GM23338 (cell line): ENCODE data around the gene SPON2.

ENCODE experiments used
- CREB1 ChIP-seq: fragments of 250-450 bp; sonication (Bioruptor Pico); IDR thresholded peaks from 2 replicates; pipeline ENCODE4 v1.5.0; 2020; ENCODE audit warnings: low read depth, mild to moderate bottlenecking, moderate library complexity
- CTCF ChIP-seq, 2 experiments: fragments of 200-600 bp in 1 of 2; sonication (generic) in 1 of 2; conservative IDR thresholded peaks; 2 replicates each; pipeline versions ENCODE4 v1.5.1 to v1.6.1; 2016 to 2017; ENCODE audit warnings: antibody characterized with exemption in 2 of 2, low read depth in 2 of 2, mild to moderate bottlenecking in 2 of 2, moderate library complexity in 1 of 2
- EZH2 ChIP-seq: fragments of 200-600 bp; sonication (generic); IDR thresholded peaks from one replicate; pipeline ENCODE4 v1.8.0; 2017; ENCODE audit warnings: antibody characterized with exemption, mild to moderate bottlenecking, low read depth; ENCODE audit not compliant: unreplicated experiment
- EZH2phosphoT487 ChIP-seq: fragments of 200-600 bp; sonication (generic); IDR thresholded peaks from one replicate; pipeline ENCODE4 v1.8.1; 2018; ENCODE audit warnings: antibody characterized with exemption; ENCODE audit not compliant: unreplicated experiment
- NANOG ChIP-seq: IDR thresholded peaks from 2 replicates; pipeline ENCODE4 v1.6.1; 2016; ENCODE audit warnings: antibody characterized with exemption, borderline replicate concordance
- POLR2AphosphoS5 ChIP-seq: IDR thresholded peaks from 2 replicates; pipeline ENCODE4 v1.6.1; 2016; ENCODE audit warnings: antibody characterized with exemption, low read depth
- ZNF331 ChIP-seq: fragments of 250-450 bp; sonication (Bioruptor Pico); IDR thresholded peaks from 2 replicates; pipeline ENCODE4 v1.5.0; 2020; ENCODE audit warnings: low read depth, mild to moderate bottlenecking, moderate library complexity
- TF ChIP-seq, protein P1 (sequence below): IDR thresholded peaks from 2 replicates; pipeline ENCODE4 v1.6.1; 2016; ENCODE audit warnings: antibody characterized with exemption
- TF ChIP-seq, protein P2 (sequence below): IDR thresholded peaks from one replicate; pipeline ENCODE4 v1.6.1; 2018; ENCODE audit warnings: antibody characterized with exemption; ENCODE audit not compliant: unreplicated experiment
- TF ChIP-seq, protein P3 (sequence below): fragments of 250-450 bp; sonication (Bioruptor Pico); IDR thresholded peaks from 2 replicates; pipeline ENCODE4 v1.5.0; 2020; ENCODE audit warnings: mild to moderate bottlenecking, moderate library complexity

GRCh38 chr4:1154126-1154522 lies 18.3 kb downstream of the SPON2 start:
- no peak for TF ChIP-seq CTCF (conservative IDR thresholded peaks at IDR 0.05; ENCODE audit: low read depth in 2 of 2)
- no peak for TF ChIP-seq EZH2
- TF ChIP-seq, protein P1, sequence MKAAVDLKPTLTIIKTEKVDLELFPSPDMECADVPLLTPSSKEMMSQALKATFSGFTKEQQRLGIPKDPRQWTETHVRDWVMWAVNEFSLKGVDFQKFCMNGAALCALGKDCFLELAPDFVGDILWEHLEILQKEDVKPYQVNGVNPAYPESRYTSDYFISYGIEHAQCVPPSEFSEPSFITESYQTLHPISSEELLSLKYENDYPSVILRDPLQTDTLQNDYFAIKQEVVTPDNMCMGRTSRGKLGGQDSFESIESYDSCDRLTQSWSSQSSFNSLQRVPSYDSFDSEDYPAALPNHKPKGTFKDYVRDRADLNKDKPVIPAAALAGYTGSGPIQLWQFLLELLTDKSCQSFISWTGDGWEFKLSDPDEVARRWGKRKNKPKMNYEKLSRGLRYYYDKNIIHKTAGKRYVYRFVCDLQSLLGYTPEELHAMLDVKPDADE: no peak
- TF ChIP-seq ZNF331: no peak
- TF ChIP-seq, protein P2, sequence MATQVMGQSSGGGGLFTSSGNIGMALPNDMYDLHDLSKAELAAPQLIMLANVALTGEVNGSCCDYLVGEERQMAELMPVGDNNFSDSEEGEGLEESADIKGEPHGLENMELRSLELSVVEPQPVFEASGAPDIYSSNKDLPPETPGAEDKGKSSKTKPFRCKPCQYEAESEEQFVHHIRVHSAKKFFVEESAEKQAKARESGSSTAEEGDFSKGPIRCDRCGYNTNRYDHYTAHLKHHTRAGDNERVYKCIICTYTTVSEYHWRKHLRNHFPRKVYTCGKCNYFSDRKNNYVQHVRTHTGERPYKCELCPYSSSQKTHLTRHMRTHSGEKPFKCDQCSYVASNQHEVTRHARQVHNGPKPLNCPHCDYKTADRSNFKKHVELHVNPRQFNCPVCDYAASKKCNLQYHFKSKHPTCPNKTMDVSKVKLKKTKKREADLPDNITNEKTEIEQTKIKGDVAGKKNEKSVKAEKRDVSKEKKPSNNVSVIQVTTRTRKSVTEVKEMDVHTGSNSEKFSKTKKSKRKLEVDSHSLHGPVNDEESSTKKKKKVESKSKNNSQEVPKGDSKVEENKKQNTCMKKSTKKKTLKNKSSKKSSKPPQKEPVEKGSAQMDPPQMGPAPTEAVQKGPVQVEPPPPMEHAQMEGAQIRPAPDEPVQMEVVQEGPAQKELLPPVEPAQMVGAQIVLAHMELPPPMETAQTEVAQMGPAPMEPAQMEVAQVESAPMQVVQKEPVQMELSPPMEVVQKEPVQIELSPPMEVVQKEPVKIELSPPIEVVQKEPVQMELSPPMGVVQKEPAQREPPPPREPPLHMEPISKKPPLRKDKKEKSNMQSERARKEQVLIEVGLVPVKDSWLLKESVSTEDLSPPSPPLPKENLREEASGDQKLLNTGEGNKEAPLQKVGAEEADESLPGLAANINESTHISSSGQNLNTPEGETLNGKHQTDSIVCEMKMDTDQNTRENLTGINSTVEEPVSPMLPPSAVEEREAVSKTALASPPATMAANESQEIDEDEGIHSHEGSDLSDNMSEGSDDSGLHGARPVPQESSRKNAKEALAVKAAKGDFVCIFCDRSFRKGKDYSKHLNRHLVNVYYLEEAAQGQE: no peak
- no peak for TF ChIP-seq EZH2phosphoT487
- TF ChIP-seq CREB1 (CRISPR knock-in tag): no peak
- TF ChIP-seq POLR2AphosphoS5: no peak
- TF ChIP-seq NANOG: no peak
- TF ChIP-seq, protein P3, sequence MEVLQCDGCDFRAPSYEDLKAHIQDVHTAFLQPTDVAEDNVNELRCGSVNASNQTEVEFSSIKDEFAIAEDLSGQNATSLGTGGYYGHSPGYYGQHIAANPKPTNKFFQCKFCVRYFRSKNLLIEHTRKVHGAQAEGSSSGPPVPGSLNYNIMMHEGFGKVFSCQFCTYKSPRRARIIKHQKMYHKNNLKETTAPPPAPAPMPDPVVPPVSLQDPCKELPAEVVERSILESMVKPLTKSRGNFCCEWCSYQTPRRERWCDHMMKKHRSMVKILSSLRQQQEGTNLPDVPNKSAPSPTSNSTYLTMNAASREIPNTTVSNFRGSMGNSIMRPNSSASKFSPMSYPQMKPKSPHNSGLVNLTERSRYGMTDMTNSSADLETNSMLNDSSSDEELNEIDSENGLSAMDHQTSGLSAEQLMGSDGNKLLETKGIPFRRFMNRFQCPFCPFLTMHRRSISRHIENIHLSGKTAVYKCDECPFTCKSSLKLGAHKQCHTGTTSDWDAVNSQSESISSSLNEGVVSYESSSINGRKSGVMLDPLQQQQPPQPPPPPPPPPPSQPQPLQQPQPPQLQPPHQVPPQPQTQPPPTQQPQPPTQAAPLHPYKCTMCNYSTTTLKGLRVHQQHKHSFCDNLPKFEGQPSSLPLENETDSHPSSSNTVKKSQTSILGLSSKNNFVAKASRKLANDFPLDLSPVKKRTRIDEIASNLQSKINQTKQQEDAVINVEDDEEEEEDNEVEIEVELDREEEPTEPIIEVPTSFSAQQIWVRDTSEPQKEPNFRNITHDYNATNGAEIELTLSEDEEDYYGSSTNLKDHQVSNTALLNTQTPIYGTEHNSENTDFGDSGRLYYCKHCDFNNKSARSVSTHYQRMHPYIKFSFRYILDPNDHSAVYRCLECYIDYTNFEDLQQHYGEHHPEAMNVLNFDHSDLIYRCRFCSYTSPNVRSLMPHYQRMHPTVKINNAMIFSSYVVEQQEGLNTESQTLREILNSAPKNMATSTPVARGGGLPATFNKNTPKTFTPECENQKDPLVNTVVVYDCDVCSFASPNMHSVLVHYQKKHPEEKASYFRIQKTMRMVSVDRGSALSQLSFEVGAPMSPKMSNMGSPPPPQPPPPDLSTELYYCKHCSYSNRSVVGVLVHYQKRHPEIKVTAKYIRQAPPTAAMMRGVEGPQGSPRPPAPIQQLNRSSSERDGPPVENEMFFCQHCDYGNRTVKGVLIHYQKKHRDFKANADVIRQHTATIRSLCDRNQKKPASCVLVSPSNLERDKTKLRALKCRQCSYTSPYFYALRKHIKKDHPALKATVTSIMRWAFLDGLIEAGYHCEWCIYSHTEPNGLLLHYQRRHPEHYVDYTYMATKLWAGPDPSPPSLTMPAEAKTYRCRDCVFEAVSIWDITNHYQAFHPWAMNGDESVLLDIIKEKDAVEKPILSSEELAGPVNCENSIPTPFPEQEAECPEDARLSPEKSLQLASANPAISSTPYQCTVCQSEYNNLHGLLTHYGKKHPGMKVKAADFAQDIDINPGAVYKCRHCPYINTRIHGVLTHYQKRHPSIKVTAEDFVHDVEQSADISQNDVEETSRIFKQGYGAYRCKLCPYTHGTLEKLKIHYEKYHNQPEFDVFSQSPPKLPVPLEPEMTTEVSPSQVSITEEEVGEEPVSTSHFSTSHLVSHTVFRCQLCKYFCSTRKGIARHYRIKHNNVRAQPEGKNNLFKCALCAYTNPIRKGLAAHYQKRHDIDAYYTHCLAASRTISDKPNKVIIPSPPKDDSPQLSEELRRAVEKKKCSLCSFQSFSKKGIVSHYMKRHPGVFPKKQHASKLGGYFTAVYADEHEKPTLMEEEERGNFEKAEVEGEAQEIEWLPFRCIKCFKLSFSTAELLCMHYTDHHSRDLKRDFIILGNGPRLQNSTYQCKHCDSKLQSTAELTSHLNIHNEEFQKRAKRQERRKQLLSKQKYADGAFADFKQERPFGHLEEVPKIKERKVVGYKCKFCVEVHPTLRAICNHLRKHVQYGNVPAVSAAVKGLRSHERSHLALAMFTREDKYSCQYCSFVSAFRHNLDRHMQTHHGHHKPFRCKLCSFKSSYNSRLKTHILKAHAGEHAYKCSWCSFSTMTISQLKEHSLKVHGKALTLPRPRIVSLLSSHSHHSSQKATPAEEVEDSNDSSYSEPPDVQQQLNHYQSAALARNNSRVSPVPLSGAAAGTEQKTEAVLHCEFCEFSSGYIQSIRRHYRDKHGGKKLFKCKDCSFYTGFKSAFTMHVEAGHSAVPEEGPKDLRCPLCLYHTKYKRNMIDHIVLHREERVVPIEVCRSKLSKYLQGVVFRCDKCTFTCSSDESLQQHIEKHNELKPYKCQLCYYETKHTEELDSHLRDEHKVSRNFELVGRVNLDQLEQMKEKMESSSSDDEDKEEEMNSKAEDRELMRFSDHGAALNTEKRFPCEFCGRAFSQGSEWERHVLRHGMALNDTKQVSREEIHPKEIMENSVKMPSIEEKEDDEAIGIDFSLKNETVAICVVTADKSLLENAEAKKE: no peak
